ENCODE data around the gene KPTN. TPM values are rescaled to one million over a fixed set of nuclear protein-coding genes. Genes with fewer than 3 reads are reported as not detected.
A peak's percentile ranks its signal among the peaks of the same experiment; 100 is the strongest.

The KPTN gene
- total and polyA plus RNA-seq, 2 of the 13 experiments (the other 11 are each of a cell fraction or from before 2014, with no cell fraction given): 9.1 to 13.3 TPM

- TF ChIP-seq ATF6 (CRISPR knock-in tag; conservative IDR thresholded peaks at IDR 0.05): no peak
- no peak for TF ChIP-seq PRPF4 (IDR thresholded peaks at IDR 0.05; ENCODE audit: low read depth, low read length, poor library complexity, severe bottlenecking)
- no peak for TF ChIP-seq ZNF691 (CRISPR knock-in tag; IDR thresholded peaks at IDR 0.05; ENCODE audit: borderline replicate concordance, low read depth)
- no peak for TF ChIP-seq HOXA7 (CRISPR knock-in tag; IDR thresholded peaks at IDR 0.05)
- TF ChIP-seq ZFP91 (CRISPR knock-in tag; IDR thresholded peaks at IDR 0.05; ENCODE audit: borderline replicate concordance): no peak; the same call in 1 of the 2 replicates
- TF ChIP-seq TFDP2 (CRISPR knock-in tag; IDR thresholded peaks at IDR 0.05): no peak
- TF ChIP-seq ELK4 (CRISPR knock-in tag; IDR thresholded peaks at IDR 0.05; ENCODE audit: borderline replicate concordance): no peak
- TF ChIP-seq ZNF318 (CRISPR knock-in tag; IDR thresholded peaks at IDR 0.05): no peak
- TF ChIP-seq HDAC1 (CRISPR knock-in tag; IDR thresholded peaks at IDR 0.05): peak; percentile 78
- TF ChIP-seq PAWR (CRISPR knock-in tag; IDR thresholded peaks at IDR 0.05; ENCODE audit: borderline replicate concordance): no peak
- TF ChIP-seq IRX3 (CRISPR knock-in tag; IDR thresholded peaks at IDR 0.05; ENCODE audit: borderline replicate concordance, low read depth): no peak
Measured at GRCh38 chr19:47471733-47472457, 12.1 kb downstream of the KPTN start, which contains the start of gene SLC8A2 (continued).
